ENCODE data around the gene MCC.

The MCC gene

GRCh38 chr5:113232667-113233066, 255.6 kb downstream of the MCC start:
- no peak for DNase-seq (ENCODE audit: insufficient read length, low spot score)
- FAIRE-seq, result no peak

GRCh38 chr5:113232221-113232620, 256.0 kb downstream of the MCC start:
- no peak for TF ChIP-seq PAX5 (IDR thresholded peaks at IDR 0.05; ENCODE audit: insufficient read depth, low read length, severe bottlenecking)
- no peak for TF ChIP-seq POLR2AphosphoS5 (IDR thresholded peaks at IDR 0.05; ENCODE audit: low read depth, low read length)
- TF ChIP-seq SPI1 (IDR thresholded peaks at IDR 0.05; ENCODE audit: low read depth, low read length), result no peak
- TF ChIP-seq POLR2A (IDR thresholded peaks at IDR 0.05; ENCODE audit: low read depth, low read length), result no peak
- TF ChIP-seq TAF1 (IDR thresholded peaks at IDR 0.05; ENCODE audit: low read depth, low read length), result no peak
- no peak for TF ChIP-seq POU2F2 (IDR thresholded peaks at IDR 0.05; ENCODE audit: low read depth, low read length)
- DNase-seq (ENCODE audit: insufficient read length, low spot score), result no peak
- peak; percentile 13 for FAIRE-seq

More at GRCh38 chr5:113232667-113233066, 255.6 kb downstream of the MCC start:
- TF ChIP-seq POU2F2 (IDR thresholded peaks at IDR 0.05; ENCODE audit: low read depth, low read length) (no peak), TAF1 (IDR thresholded peaks at IDR 0.05; ENCODE audit: low read depth, low read length) (no peak), SPI1 (IDR thresholded peaks at IDR 0.05; ENCODE audit: low read depth, low read length) (no peak), POLR2AphosphoS5 (IDR thresholded peaks at IDR 0.05; ENCODE audit: low read depth, low read length) (no peak)

GRCh38 chr5:113231653-113232000, 256.6 kb downstream of the MCC start:
- DNase-seq (ENCODE audit: insufficient read length, low spot score), result no peak
- TF ChIP-seq POLR2AphosphoS5 (IDR thresholded peaks at IDR 0.05; ENCODE audit: low read depth, low read length), result no peak
- TF ChIP-seq POLR2A (IDR thresholded peaks at IDR 0.05; ENCODE audit: low read depth, low read length), result no peak
- no peak for TF ChIP-seq TAF1 (IDR thresholded peaks at IDR 0.05; ENCODE audit: low read depth, low read length)
- no peak for TF ChIP-seq SPI1 (IDR thresholded peaks at IDR 0.05; ENCODE audit: low read depth, low read length)
- TF ChIP-seq POU2F2 (IDR thresholded peaks at IDR 0.05; ENCODE audit: low read depth, low read length), result no peak
- no peak for TF ChIP-seq PAX5 (IDR thresholded peaks at IDR 0.05; ENCODE audit: insufficient read depth, low read length, severe bottlenecking)
- FAIRE-seq, result no peak

- TF ChIP-seq POLR2A (IDR thresholded peaks at IDR 0.05; ENCODE audit: low read depth, low read length) (no peak), PAX5 (IDR thresholded peaks at IDR 0.05; ENCODE audit: insufficient read depth, low read length, severe bottlenecking) (no peak), TAF1 (IDR thresholded peaks at IDR 0.05; ENCODE audit: low read depth, low read length) (no peak), POLR2AphosphoS5 (IDR thresholded peaks at IDR 0.05; ENCODE audit: low read depth, low read length) (no peak), POU2F2 (IDR thresholded peaks at IDR 0.05; ENCODE audit: low read depth, low read length) (no peak), SPI1 (IDR thresholded peaks at IDR 0.05; ENCODE audit: low read depth, low read length) (no peak)
- FAIRE-seq, result no peak
Observed at GRCh38 chr5:113230711-113231652, 257.3 kb downstream of the MCC start.

GRCh38 chr5:113227798-113228197, 260.5 kb downstream of the MCC start:
- no peak for DNase-seq (ENCODE audit: insufficient read length, low spot score)
- no peak for TF ChIP-seq SPI1 (IDR thresholded peaks at IDR 0.05; ENCODE audit: low read depth, low read length)
- FAIRE-seq, result no peak

More at GRCh38 chr5:113230711-113231652, 257.3 kb downstream of the MCC start:
- DNase-seq (ENCODE audit: insufficient read length, low spot score), result no peak

GRCh38 chr5:113226116-113226736, 262.0 kb downstream of the MCC start:
- FAIRE-seq, result no peak
- no peak for TF ChIP-seq TAF1 (IDR thresholded peaks at IDR 0.05; ENCODE audit: low read depth, low read length)
- TF ChIP-seq PAX5 (IDR thresholded peaks at IDR 0.05; ENCODE audit: insufficient read depth, low read length, severe bottlenecking), result no peak
- no peak for TF ChIP-seq POU2F2 (IDR thresholded peaks at IDR 0.05; ENCODE audit: low read depth, low read length)
- no peak for TF ChIP-seq SPI1 (IDR thresholded peaks at IDR 0.05; ENCODE audit: low read depth, low read length)
- TF ChIP-seq POLR2A (IDR thresholded peaks at IDR 0.05; ENCODE audit: low read depth, low read length), result no peak
- no peak for TF ChIP-seq POLR2AphosphoS5 (IDR thresholded peaks at IDR 0.05; ENCODE audit: low read depth, low read length)
- no peak for DNase-seq (ENCODE audit: insufficient read length, low spot score)

- FAIRE-seq (no peak), DNase-seq (ENCODE audit: insufficient read length, low spot score) (no peak)
- TF ChIP-seq POLR2AphosphoS5 (IDR thresholded peaks at IDR 0.05; ENCODE audit: low read depth, low read length) (no peak), PAX5 (IDR thresholded peaks at IDR 0.05; ENCODE audit: insufficient read depth, low read length, severe bottlenecking) (no peak), TAF1 (IDR thresholded peaks at IDR 0.05; ENCODE audit: low read depth, low read length) (no peak), POLR2A (IDR thresholded peaks at IDR 0.05; ENCODE audit: low read depth, low read length) (no peak), SPI1 (IDR thresholded peaks at IDR 0.05; ENCODE audit: low read depth, low read length) (no peak), POU2F2 (IDR thresholded peaks at IDR 0.05; ENCODE audit: low read depth, low read length) (no peak)
Observed at GRCh38 chr5:113225259-113225658, 263.0 kb downstream of the MCC start.

- no peak for FAIRE-seq
- TF ChIP-seq TAF1 (IDR thresholded peaks at IDR 0.05; ENCODE audit: low read depth, low read length) (no peak), PAX5 (IDR thresholded peaks at IDR 0.05; ENCODE audit: insufficient read depth, low read length, severe bottlenecking) (no peak), POLR2AphosphoS5 (IDR thresholded peaks at IDR 0.05; ENCODE audit: low read depth, low read length) (no peak), POU2F2 (IDR thresholded peaks at IDR 0.05; ENCODE audit: low read depth, low read length) (no peak), SPI1 (IDR thresholded peaks at IDR 0.05; ENCODE audit: low read depth, low read length) (no peak), POLR2A (IDR thresholded peaks at IDR 0.05; ENCODE audit: low read depth, low read length) (no peak)
- no peak for DNase-seq (ENCODE audit: insufficient read length, low spot score)
Observed at GRCh38 chr5:113224605-113225065, 263.6 kb downstream of the MCC start.

GRCh38 chr5:113223831-113224604, 264.2 kb downstream of the MCC start:
- TF ChIP-seq PAX5 (IDR thresholded peaks at IDR 0.05; ENCODE audit: insufficient read depth, low read length, severe bottlenecking) (no peak), POU2F2 (IDR thresholded peaks at IDR 0.05; ENCODE audit: low read depth, low read length) (no peak), POLR2AphosphoS5 (IDR thresholded peaks at IDR 0.05; ENCODE audit: low read depth, low read length) (no peak), SPI1 (IDR thresholded peaks at IDR 0.05; ENCODE audit: low read depth, low read length) (no peak), POLR2A (IDR thresholded peaks at IDR 0.05; ENCODE audit: low read depth, low read length) (no peak), TAF1 (IDR thresholded peaks at IDR 0.05; ENCODE audit: low read depth, low read length) (no peak)
- no peak for DNase-seq (ENCODE audit: insufficient read length, low spot score)
- FAIRE-seq, result no peak

All from GM12891 (cell line).